Gastrocnemius medialis (tissue), 4 donors: Measurements from ENCODE around the gene EPHA5.

Experiments
- POLR2A ChIP-seq, 2 donors: fragments of 450-650 bp; IDR thresholded peaks; one replicate each; pipeline ENCODE4 v1.6.1; 2017; ENCODE audit warnings: antibody characterized with exemption in 2 of 2, mild to moderate bottlenecking in 2 of 2, moderate library complexity in 2 of 2
- TF ChIP-seq, protein P1 (sequence below), 5 experiments: fragments of 450-650 bp in 3 of 5; fragments of 200-600 bp in 2 of 5; sonication (generic) in 2 of 5; IDR thresholded peaks in 4 of 5; conservative IDR thresholded peaks in 1 of 5; 1 replicate in 4 of 5; 2 replicates in 1 of 5; pipeline ENCODE4 v1.5.1; 2016 to 2019; ENCODE audit warnings: antibody characterized with exemption in 5 of 5, mild to moderate bottlenecking in 3 of 5, moderate library complexity in 3 of 5

GRCh38 chr4:65310586-65310985 lies 359.7 kb downstream of the EPHA5 start:
- TF ChIP-seq POLR2A (IDR thresholded peaks at IDR 0.05), result no peak
- TF ChIP-seq, protein P1, sequence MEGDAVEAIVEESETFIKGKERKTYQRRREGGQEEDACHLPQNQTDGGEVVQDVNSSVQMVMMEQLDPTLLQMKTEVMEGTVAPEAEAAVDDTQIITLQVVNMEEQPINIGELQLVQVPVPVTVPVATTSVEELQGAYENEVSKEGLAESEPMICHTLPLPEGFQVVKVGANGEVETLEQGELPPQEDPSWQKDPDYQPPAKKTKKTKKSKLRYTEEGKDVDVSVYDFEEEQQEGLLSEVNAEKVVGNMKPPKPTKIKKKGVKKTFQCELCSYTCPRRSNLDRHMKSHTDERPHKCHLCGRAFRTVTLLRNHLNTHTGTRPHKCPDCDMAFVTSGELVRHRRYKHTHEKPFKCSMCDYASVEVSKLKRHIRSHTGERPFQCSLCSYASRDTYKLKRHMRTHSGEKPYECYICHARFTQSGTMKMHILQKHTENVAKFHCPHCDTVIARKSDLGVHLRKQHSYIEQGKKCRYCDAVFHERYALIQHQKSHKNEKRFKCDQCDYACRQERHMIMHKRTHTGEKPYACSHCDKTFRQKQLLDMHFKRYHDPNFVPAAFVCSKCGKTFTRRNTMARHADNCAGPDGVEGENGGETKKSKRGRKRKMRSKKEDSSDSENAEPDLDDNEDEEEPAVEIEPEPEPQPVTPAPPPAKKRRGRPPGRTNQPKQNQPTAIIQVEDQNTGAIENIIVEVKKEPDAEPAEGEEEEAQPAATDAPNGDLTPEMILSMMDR (IDR thresholded peaks at IDR 0.05 in 4 of 5, conservative IDR thresholded peaks at IDR 0.05 in 1 of 5), result no peak
